Kidney (tissue), 14 donors: ENCODE results near the gene LIMS2. TPM values are rescaled to one million over a fixed set of nuclear protein-coding genes. Genes with fewer than 3 reads are reported as not detected.
A peak's percentile ranks its signal among the peaks of the same experiment; 100 is the strongest.

ENCODE experiments used
- DNase-seq, 5 donors: peaks; one replicate each; pipeline ENCODE4 v3.0.0-alpha.2; 2013 to 2020
- FAIRE-seq: peaks from 2 replicates; lab custom pipeline; 2012; peaks lifted over from hg19 to GRCh38; lab: Jason Lieb, UNC
- H3K27ac ChIP-seq, 2 donors: one replicate each; pipeline ENCODE4 v1.7.0; 2013; ENCODE audit warnings: low read depth in 2 of 2, low read length in 2 of 2, inconsistent platforms in 1 of 2
- H3K27me3 ChIP-seq: one replicate; pipeline ENCODE4 v1.7.1; 2013; ENCODE audit warnings: low read length, inconsistent platforms; ENCODE audit not compliant: control insufficient read depth, insufficient read depth
- H3K36me3 ChIP-seq, 3 donors: one replicate each; pipeline versions ENCODE4 v1.7.0 to v1.7.1; 2013; ENCODE audit warnings: low read length in 3 of 3, control low read depth in 1 of 3, inconsistent platforms in 1 of 3; ENCODE audit not compliant: insufficient read depth in 3 of 3, control insufficient read depth in 2 of 3
- H3K4me1 ChIP-seq, 3 donors: one replicate each; pipeline versions ENCODE4 v1.7.0 to v1.7.1; 2013; ENCODE audit warnings: low read length in 3 of 3, inconsistent platforms in 1 of 3, low read depth in 1 of 3; ENCODE audit not compliant: control insufficient read depth in 2 of 3, insufficient read depth in 2 of 3
- H3K4me3 ChIP-seq, 3 donors: one replicate each; pipeline versions ENCODE4 v1.7.0 to v1.8.1; 2013; ENCODE audit warnings: low read length in 3 of 3, control low read depth in 1 of 3, inconsistent platforms in 1 of 3
- H3K9ac ChIP-seq, 3 donors: one replicate each; pipeline versions ENCODE4 v1.7.0 to v1.7.1; 2013; ENCODE audit warnings: low read length in 3 of 3, control low read depth in 1 of 3, inconsistent platforms in 1 of 3
- H3K9me3 ChIP-seq, 3 donors: one replicate each; pipeline versions ENCODE4 v1.7.0 to v1.7.1; 2013; ENCODE audit warnings: low read length in 3 of 3, control low read depth in 1 of 3, inconsistent platforms in 1 of 3; ENCODE audit not compliant: control insufficient read depth in 2 of 3, insufficient read depth in 1 of 3
- intact Hi-C: fragments of 100-400 bp; cut with DNase I; formaldehyde crosslinking; loops from one replicate; pipeline ENCODE4 v1.11.1; 2022
- polyA plus RNA-seq: library from polyadenylated mRNA; stranded (reverse); fragments of 350-450 nt; fragmentation: Illumina TruSeq; extraction: RNeasy Lipid Tissue Mini Kit (QIAGEN cat#74804); gene quantifications from one replicate; pipeline ENCODE4 v1.2.3, GENCODE V29; 2014; ENCODE audit warnings: low read depth, low replicate concordance; ENCODE audit not compliant: insufficient read depth
- total RNA-seq: library from RNA; stranded (reverse); fragmentation: NEBNext Ultra II Directional; extraction: Animal tissue kit (Norgen Biotek cat#: 25700); gene quantifications from one replicate; pipeline ENCODE4 v1.2.1, GENCODE V29; 2021
- TF ChIP-seq, protein P1 (sequence below): IDR thresholded peaks from 3 replicates; pipeline ENCODE4 v1.5.1; 2012; ENCODE audit warnings: mild to moderate bottlenecking, moderate library complexity, borderline replicate concordance; ENCODE audit not compliant: insufficient read depth; ENCODE audit errors: extremely low read depth
- donor health status: control.
- donor health status: control.
- donor health status: control.
- donor health status: control.
- donor health status: control.
- donor health status: DM: yes; HTN: yes; CAD: no.
- donor health status: Normal renal cell carcinoma (clear cell type).

LIMS2 gene
- total and polyA plus RNA-seq, 2 donors from 2014 or later, result 101 to 107 TPM

DNA sequence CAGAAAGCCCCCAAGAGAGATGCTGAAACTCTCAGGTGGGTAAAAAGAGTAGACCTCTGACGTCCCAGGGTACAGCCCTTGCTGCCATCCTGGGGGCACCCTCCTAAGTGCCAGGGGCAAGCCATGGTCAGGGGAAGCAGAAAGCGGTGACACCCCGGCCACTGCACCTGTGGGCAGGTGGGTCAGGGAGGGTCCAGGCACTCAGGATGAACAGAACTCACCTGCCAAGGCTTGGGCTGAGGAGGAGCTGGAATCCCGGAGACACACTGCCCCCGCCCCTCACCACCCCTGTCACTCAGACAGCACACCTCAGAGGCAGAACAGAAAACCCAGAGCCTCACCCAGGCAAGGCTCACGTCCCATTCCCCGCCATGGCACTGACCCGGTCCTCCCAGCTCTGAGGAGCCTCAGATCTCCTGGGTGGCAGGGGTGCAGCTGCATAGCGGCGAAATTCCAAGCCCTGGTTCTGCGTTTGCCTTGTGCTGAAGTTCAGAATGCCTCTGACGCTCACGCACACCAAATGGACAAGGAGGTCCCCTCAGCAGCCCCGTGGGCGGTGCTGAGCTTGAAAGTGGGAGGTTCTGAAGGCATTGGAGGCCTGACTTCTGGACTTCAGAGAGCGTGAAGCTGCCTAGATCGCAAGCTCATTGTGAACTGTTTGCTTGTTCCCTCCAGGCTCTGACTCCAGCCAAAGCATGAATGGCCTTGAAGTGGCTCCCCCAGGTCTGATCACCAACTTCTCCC lies 25.1 kb downstream of the LIMS2 start:
- Histone ChIP-seq H3K27me3 (no peaks in the 10 kb centered on the region), H3K27ac (no peak overlapping the region), H3K4me3 (no peak overlapping the region), H3K9me3 (no peaks in the 10 kb centered on the region), H3K36me3 (no peaks in the 10 kb centered on the region), H3K9ac (no peak overlapping the region), H3K4me1 (peaks cover 0 to 20% (median 6%) of the 10 kb centered on the region in 3 donors)
- DNase-seq, result peak in 1 of 5 donors; percentile 65
- no peak for FAIRE-seq
- intact Hi-C loops, result no loop called here
- TF ChIP-seq, protein P1, sequence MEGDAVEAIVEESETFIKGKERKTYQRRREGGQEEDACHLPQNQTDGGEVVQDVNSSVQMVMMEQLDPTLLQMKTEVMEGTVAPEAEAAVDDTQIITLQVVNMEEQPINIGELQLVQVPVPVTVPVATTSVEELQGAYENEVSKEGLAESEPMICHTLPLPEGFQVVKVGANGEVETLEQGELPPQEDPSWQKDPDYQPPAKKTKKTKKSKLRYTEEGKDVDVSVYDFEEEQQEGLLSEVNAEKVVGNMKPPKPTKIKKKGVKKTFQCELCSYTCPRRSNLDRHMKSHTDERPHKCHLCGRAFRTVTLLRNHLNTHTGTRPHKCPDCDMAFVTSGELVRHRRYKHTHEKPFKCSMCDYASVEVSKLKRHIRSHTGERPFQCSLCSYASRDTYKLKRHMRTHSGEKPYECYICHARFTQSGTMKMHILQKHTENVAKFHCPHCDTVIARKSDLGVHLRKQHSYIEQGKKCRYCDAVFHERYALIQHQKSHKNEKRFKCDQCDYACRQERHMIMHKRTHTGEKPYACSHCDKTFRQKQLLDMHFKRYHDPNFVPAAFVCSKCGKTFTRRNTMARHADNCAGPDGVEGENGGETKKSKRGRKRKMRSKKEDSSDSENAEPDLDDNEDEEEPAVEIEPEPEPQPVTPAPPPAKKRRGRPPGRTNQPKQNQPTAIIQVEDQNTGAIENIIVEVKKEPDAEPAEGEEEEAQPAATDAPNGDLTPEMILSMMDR, result no peak

GRCh38 chr2:127649684-127650040 lies 25.7 kb downstream of the LIMS2 start:
- Histone ChIP-seq H3K4me1 (peaks cover 0 to 20% (median 6%) of the 10 kb centered on the region in 3 donors), H3K36me3 (no peaks in the 10 kb centered on the region), H3K4me3 (no peak overlapping the region), H3K27ac (no peak overlapping the region), H3K27me3 (no peaks in the 10 kb centered on the region), H3K9ac (no peak overlapping the region), H3K9me3 (no peaks in the 10 kb centered on the region)
- no peak for FAIRE-seq
- TF ChIP-seq, protein P1, result peak; percentile 81
- peak; percentile 81 to 91 (median 84) for DNase-seq
- intact Hi-C loops, result no loop called here

- H3K36me3 ChIP-seq, result no peaks in the 10 kb centered on the region
- no peaks in the 10 kb centered on the region for H3K9me3 ChIP-seq
- intact Hi-C loops, result no loop called here
- peak in 1 of 5 donors; percentile 64 for DNase-seq
- TF ChIP-seq, protein P1, result no peak
- no peaks in the 10 kb centered on the region for H3K27me3 ChIP-seq
- peaks cover 0 to 20% (median 6%) of the 10 kb centered on the region in 3 donors for H3K4me1 ChIP-seq
- H3K9ac ChIP-seq, result no peak overlapping the region
- no peak for FAIRE-seq
- H3K4me3 ChIP-seq, result no peak overlapping the region
- H3K27ac ChIP-seq, result no peak overlapping the region
These were observed 26.2 kb downstream of the LIMS2 start for GRCh38 chr2:127649100-127649611.
